Ovary (tissue), 3 donors: Measurements from ENCODE around the gene ROR2.

ENCODE experiments used
- EP300 ChIP-seq: sonication (generic); formaldehyde crosslinking; IDR thresholded peaks from one replicate; pipeline ENCODE4 v1.6.1; 2017; ENCODE audit warnings: antibody characterized with exemption
- POLR2A ChIP-seq: fragments of 450-650 bp; IDR thresholded peaks from one replicate; pipeline ENCODE4 v1.6.1; 2017; ENCODE audit warnings: antibody characterized with exemption, mild to moderate bottlenecking, moderate library complexity
- TF ChIP-seq, protein P1 (sequence below), 3 donors: fragments of 450-650 bp in 2 of 3; fragments of 200-600 bp in 1 of 3; IDR thresholded peaks; one replicate each; pipeline versions ENCODE4 v1.5.1 to v1.8.0; 2016 to 2022; ENCODE audit warnings: antibody characterized with exemption in 3 of 3, mild to moderate bottlenecking in 1 of 3
- donor health status: DM: no; HTN: no; CAD: no.

DNA sequence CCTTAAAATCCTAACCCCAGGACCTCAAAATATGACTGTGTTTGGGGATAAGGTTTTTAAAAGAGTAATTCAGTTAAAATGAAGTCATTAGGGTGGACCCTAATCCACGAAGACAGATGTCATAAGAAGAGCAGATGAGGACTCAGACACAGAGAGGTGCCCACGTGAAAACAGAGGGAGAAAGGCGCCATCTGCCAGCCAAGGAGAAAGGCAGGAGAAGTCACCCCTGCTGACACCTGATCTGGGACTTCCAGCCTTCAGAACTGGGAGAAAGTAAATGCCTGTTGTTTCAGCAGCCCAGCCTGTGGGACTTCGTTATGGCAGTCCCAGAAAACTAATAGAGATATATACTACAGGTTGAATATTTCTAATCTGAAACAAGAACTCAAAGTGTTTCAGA lies 67.4 kb downstream of the ROR2 start:
- TF ChIP-seq POLR2A (no peak), EP300 (no peak)
- TF ChIP-seq, protein P1, sequence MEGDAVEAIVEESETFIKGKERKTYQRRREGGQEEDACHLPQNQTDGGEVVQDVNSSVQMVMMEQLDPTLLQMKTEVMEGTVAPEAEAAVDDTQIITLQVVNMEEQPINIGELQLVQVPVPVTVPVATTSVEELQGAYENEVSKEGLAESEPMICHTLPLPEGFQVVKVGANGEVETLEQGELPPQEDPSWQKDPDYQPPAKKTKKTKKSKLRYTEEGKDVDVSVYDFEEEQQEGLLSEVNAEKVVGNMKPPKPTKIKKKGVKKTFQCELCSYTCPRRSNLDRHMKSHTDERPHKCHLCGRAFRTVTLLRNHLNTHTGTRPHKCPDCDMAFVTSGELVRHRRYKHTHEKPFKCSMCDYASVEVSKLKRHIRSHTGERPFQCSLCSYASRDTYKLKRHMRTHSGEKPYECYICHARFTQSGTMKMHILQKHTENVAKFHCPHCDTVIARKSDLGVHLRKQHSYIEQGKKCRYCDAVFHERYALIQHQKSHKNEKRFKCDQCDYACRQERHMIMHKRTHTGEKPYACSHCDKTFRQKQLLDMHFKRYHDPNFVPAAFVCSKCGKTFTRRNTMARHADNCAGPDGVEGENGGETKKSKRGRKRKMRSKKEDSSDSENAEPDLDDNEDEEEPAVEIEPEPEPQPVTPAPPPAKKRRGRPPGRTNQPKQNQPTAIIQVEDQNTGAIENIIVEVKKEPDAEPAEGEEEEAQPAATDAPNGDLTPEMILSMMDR (IDR thresholded peaks at IDR 0.05) = no peak
